ENCODE measurements around the gene PLA2G5. TPM values are rescaled to one million over a fixed set of nuclear protein-coding genes. Genes with fewer than 3 reads are reported as not detected.
A peak's percentile ranks its signal among the peaks of the same experiment; 100 is the strongest.
"Not testable (repeated sequence)": the region's sequence is repeated elsewhere in the genome, so short reads cannot be mapped to it uniquely, and the experiment has no call there.

The PLA2G5 gene
- total and polyA plus RNA-seq, 2 of the 4 experiments (the other 2 are of a cell fraction) = not detected

DNA sequence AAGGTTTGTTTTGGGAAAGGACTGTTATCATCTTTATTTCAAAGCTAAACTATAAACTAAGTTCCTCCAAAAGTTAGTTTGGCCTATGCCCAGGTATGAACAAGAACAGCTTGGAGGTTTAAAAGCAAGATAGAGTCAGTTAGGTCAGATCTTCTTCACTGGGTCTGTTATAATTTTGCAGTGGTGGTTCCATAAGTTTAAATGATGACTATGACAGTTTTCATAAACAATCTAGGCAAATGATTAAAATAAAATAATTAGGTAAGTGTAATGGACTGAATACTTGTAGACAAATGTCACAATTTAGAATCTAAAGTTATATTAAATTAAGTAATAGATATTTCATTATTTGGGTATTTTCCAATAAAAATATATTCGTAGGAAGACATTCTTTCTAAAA is 21.4 kb upstream of the PLA2G5 start:
- no peak overlapping the region for H4K5ac ChIP-seq (ENCODE audit: low read depth, low read length)
- no CpG with 5 or more reads among the region's 1 CpG for WGBS, 2 experiments (ENCODE audit: extremely low coverage in 2 of 2, insufficient read length in 1 of 2)
- no peaks in the 10 kb centered on the region for H3K9me1 ChIP-seq (ENCODE audit: insufficient read depth, low read length)
- H4K20me1 ChIP-seq (ENCODE audit: insufficient read depth, low read length) = no peaks in the 10 kb centered on the region
- no peak for TF ChIP-seq CHD1 (IDR thresholded peaks at IDR 0.05; ENCODE audit: low read depth, low read length)
- peak; percentile 73 for TF ChIP-seq MAFK (IDR thresholded peaks at IDR 0.05; ENCODE audit: low read depth, low read length)
- TF ChIP-seq RAD21 (IDR thresholded peaks at IDR 0.05; ENCODE audit: low read length) = no peak
- H2BK20ac ChIP-seq (ENCODE audit: low read depth, low read length) = no peak overlapping the region
- no peak overlapping the region for H3K4me2 ChIP-seq (ENCODE audit: low read depth, low read length)
- no peak overlapping the region for H2BK5ac ChIP-seq (ENCODE audit: low read depth, low read length, poor library complexity, severe bottlenecking)
- no peak overlapping the region for H2BK15ac ChIP-seq (ENCODE audit: low read depth, low read length)
- no TSS peak for BruUV-seq (replicated peaks)
- H3K9me3 ChIP-seq (ENCODE audit: control insufficient read depth, insufficient read depth, low read length) = peaks cover 2% of the 10 kb centered on the region; the same call in 1 of the 2 replicates
- no peak overlapping the region for H3K18ac ChIP-seq (ENCODE audit: low read depth, low read length)
- ATAC-seq (ENCODE audit: low read depth) (no peak), DNase-seq (no peak)
- no peak overlapping the region for H3K9ac ChIP-seq (ENCODE audit: low read depth, low read length)
- H2AK9ac ChIP-seq (replicated peaks; ENCODE audit: low read depth, low read length, poor library complexity) = no peak overlapping the region
- H3K36me3 ChIP-seq (ENCODE audit: control insufficient read depth, insufficient read depth, low read length) = no peaks in the 10 kb centered on the region
- ChIA-PET POLR2A (ENCODE audit: unreplicated experiment) (no interaction called here), CTCF (no interaction called here)
- no peak overlapping the region for H3K4me3 ChIP-seq (ENCODE audit: insufficient read depth, low read depth, low read length)
- no peak overlapping the region for H3K56ac ChIP-seq (ENCODE audit: extremely low read depth, insufficient read depth, low read length)
- intact Hi-C loops (cut with micrococcal nuclease) = no loop called here
- no peak overlapping the region for H2AK5ac ChIP-seq (ENCODE audit: low read depth, low read length)
- H3K4ac ChIP-seq (ENCODE audit: low read depth, low read length) = no peak overlapping the region
- no peak overlapping the region for H4K91ac ChIP-seq (ENCODE audit: insufficient read depth, low read depth, low read length)
- H3K27me3 ChIP-seq (ENCODE audit: control insufficient read depth, insufficient read depth, low read length) = peaks cover 1% of the 10 kb centered on the region
- H3K14ac ChIP-seq (replicated peaks; ENCODE audit: low read depth, low read length) = no peak overlapping the region
- H2BK120ac ChIP-seq (ENCODE audit: low read depth, low read length) = no peak overlapping the region
- no peak overlapping the region for H3K23ac ChIP-seq (ENCODE audit: low read depth, low read length)
- H3K27ac ChIP-seq (ENCODE audit: insufficient read depth, low read length) = no peak overlapping the region
- dilution Hi-C loops (cut with HindIII; ENCODE audit: low sequenced_read_pairs, unreplicated experiment) = no loop called here
- in situ Hi-C loops (cut with MboI; ENCODE audit: low sequenced_read_pairs) = no loop called here
- H3K79me1 ChIP-seq (ENCODE audit: low read depth in 1 of 2, low read length in 2 of 2) = no peaks in the 10 kb centered on the region
- no peaks in the 10 kb centered on the region for H3K4me1 ChIP-seq (ENCODE audit: control insufficient read depth, insufficient read depth, low read length)
- no peak overlapping the region for H4K8ac ChIP-seq (ENCODE audit: low read depth in 2 of 2, low read length in 2 of 2)
- no peak overlapping the region for H2AFZ ChIP-seq (replicated peaks; ENCODE audit: low read length, poor library complexity)

DNA sequence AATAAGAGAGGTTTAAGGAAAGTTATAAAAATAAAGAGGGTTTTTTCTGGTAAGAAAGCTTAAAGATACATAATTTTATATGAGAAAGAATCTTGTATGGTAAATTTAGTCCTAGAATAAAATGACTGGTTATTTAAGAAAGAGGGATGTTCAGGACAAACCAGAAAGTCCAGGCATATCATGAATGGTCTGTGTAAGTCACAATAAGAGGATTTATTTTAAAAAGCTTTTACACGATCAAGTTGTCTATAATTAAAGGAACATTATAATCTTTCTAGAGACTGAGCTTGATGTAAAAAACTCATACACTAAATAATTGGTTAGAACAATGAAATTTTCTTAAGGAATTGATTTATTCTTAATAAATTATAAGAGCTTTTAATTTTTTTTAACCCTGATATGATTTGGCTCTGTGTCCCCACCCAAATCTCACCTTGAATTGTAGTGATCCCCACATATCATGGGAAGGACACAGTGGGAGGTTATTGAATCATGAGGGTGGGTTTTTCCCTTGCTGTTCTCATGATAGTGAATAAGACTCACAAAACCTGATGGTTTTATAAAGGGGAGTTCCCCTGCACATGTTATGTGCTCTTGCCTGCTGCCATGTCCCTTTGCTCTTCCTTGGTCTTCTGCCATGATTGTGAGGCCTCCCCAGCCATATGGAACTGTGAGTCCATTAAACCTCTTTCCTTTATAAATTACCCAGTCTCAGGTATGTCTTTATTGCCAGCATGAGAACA is 20.8 kb upstream of the PLA2G5 start:
- H4K8ac ChIP-seq (ENCODE audit: low read depth in 2 of 2, low read length in 2 of 2); H3K36me3 ChIP-seq (ENCODE audit: control insufficient read depth, insufficient read depth, low read length); H3K9me1 ChIP-seq (ENCODE audit: insufficient read depth, low read length); H3K56ac ChIP-seq (ENCODE audit: extremely low read depth, insufficient read depth, low read length); H3K4me3 ChIP-seq (ENCODE audit: insufficient read depth, low read depth, low read length); in situ Hi-C loops (cut with MboI; ENCODE audit: low sequenced_read_pairs); POLR2A ChIA-PET (ENCODE audit: unreplicated experiment); H2AK5ac ChIP-seq (ENCODE audit: low read depth, low read length); intact Hi-C loops (cut with micrococcal nuclease); H3K9me3 ChIP-seq (ENCODE audit: control insufficient read depth, insufficient read depth, low read length); H3K14ac ChIP-seq (replicated peaks; ENCODE audit: low read depth, low read length); BruUV-seq (replicated peaks); H3K4ac ChIP-seq (ENCODE audit: low read depth, low read length); H3K9ac ChIP-seq (ENCODE audit: low read depth, low read length); H3K27ac ChIP-seq (ENCODE audit: insufficient read depth, low read length); H2AFZ ChIP-seq (replicated peaks; ENCODE audit: low read length, poor library complexity); H3K23ac ChIP-seq (ENCODE audit: low read depth, low read length); H3K4me2 ChIP-seq (ENCODE audit: low read depth, low read length); H3K18ac ChIP-seq (ENCODE audit: low read depth, low read length); H4K91ac ChIP-seq (ENCODE audit: insufficient read depth, low read depth, low read length); dilution Hi-C loops (cut with HindIII; ENCODE audit: low sequenced_read_pairs, unreplicated experiment); DNase-seq; H2BK20ac ChIP-seq (ENCODE audit: low read depth, low read length); H2BK120ac ChIP-seq (ENCODE audit: low read depth, low read length); CTCF ChIA-PET; H4K20me1 ChIP-seq (ENCODE audit: insufficient read depth, low read length); ATAC-seq (ENCODE audit: low read depth); H4K5ac ChIP-seq (ENCODE audit: low read depth, low read length); H3K79me1 ChIP-seq (ENCODE audit: low read depth in 1 of 2, low read length in 2 of 2); H3K27me3 ChIP-seq (ENCODE audit: control insufficient read depth, insufficient read depth, low read length); H2BK15ac ChIP-seq (ENCODE audit: low read depth, low read length); H2AK9ac ChIP-seq (replicated peaks; ENCODE audit: low read depth, low read length, poor library complexity); H3K4me1 ChIP-seq (ENCODE audit: control insufficient read depth, insufficient read depth, low read length); H2BK5ac ChIP-seq (ENCODE audit: low read depth, low read length, poor library complexity, severe bottlenecking): not testable (repeated sequence)
- no CpG with 5 or more reads among the region's 1 CpG for WGBS, 2 experiments (ENCODE audit: extremely low coverage in 2 of 2, insufficient read length in 1 of 2)

Data from IMR-90 (cell line).